HEK293 (cell line): Measurements from ENCODE around the gene IMMP2L.

Experiments used
- CTCF ChIA-PET: fragments of 350-600 bp; formaldehyde crosslinking; extraction: SDS; loops from one replicate; lab custom pipeline; 2021; ENCODE audit warnings: antibody characterized with exemption; lab: Yijun Ruan, JAX
- POLR2A ChIA-PET: fragments of 300-600 bp; formaldehyde crosslinking; extraction: SDS; loops from one replicate; lab custom pipeline; 2020; ENCODE audit warnings: antibody characterized with exemption, inconsistent platforms; lab: Yijun Ruan, JAX
- H3K27ac ChIP-seq: fragments of 200-500 bp; sonication (Bioruptor generic); 2 replicates; pipeline ENCODE4 v1.5.1; 2014; ENCODE audit warnings: low read depth, low read length, control low read depth, inconsistent platforms; ENCODE audit errors: extremely low read depth
- H3K36me3 ChIP-seq, 2 experiments: fragments of 200-500 bp in 1 of 2; sonication (Bioruptor generic) in 1 of 2; 1 replicate in 1 of 2; 2 replicates in 1 of 2; pipeline ENCODE4 v1.5.1; 2014 to 2017; ENCODE audit warnings: inconsistent platforms in 2 of 2, low read length in 2 of 2; ENCODE audit not compliant: control insufficient read depth in 2 of 2, insufficient read depth in 1 of 2
- H3K4me1 ChIP-seq: fragments of 200-500 bp; sonication (Bioruptor generic); 2 replicates; pipeline ENCODE4 v1.5.1; 2014; ENCODE audit warnings: mild to moderate bottlenecking, low read length, inconsistent platforms; ENCODE audit not compliant: control insufficient read depth, insufficient read depth
- H3K4me3 ChIP-seq: 2 replicates; pipeline ENCODE4 v1.5.1; 2011; ENCODE audit warnings: low read depth, mild to moderate bottlenecking, control low read depth, low read length, moderate library complexity
- H3K9me3 ChIP-seq: fragments of 200-500 bp; sonication (Bioruptor generic); 2 replicates; pipeline ENCODE4 v1.5.1; 2014; ENCODE audit warnings: low read depth, low read length, inconsistent platforms; ENCODE audit not compliant: control insufficient read depth, insufficient read depth
- SP3 ChIP-seq: fragments of 450-650 bp; formaldehyde crosslinking; IDR thresholded peaks from 2 replicates; pipeline ENCODE4 v1.5.1; 2016; ENCODE audit warnings: missing biosample characterization, missing genetic modification characterization
- ZFP3 ChIP-seq: fragments of 450-650 bp; formaldehyde crosslinking; IDR thresholded peaks from 2 replicates; pipeline ENCODE4 v1.5.1; 2016; ENCODE audit warnings: low read depth, missing biosample characterization, missing genetic modification characterization
- ZFP37 ChIP-seq: fragments of 450-650 bp; formaldehyde crosslinking; IDR thresholded peaks from 2 replicates; pipeline ENCODE4 v1.5.1; 2016; ENCODE audit warnings: missing biosample characterization, missing genetic modification characterization
- ZIC2 ChIP-seq: fragments of 450-650 bp; formaldehyde crosslinking; IDR thresholded peaks from 2 replicates; pipeline ENCODE4 v1.5.1; 2016; ENCODE audit warnings: missing biosample characterization, missing genetic modification characterization
- ZNF10 ChIP-seq: fragments of 450-650 bp; formaldehyde crosslinking; IDR thresholded peaks from 2 replicates; pipeline ENCODE4 v1.5.1; 2017; ENCODE audit warnings: missing biosample characterization, missing genetic modification characterization
- ZNF202 ChIP-seq: fragments of 450-650 bp; formaldehyde crosslinking; IDR thresholded peaks from 2 replicates; pipeline ENCODE4 v1.5.1; 2016; ENCODE audit warnings: missing biosample characterization, missing genetic modification characterization, borderline replicate concordance
- ZNF24 ChIP-seq: fragments of 450-650 bp; formaldehyde crosslinking; IDR thresholded peaks from 2 replicates; pipeline ENCODE4 v1.5.1; 2016; ENCODE audit warnings: missing biosample characterization, missing genetic modification characterization
- ZNF324 ChIP-seq: fragments of 450-650 bp; formaldehyde crosslinking; IDR thresholded peaks from 2 replicates; pipeline ENCODE4 v1.5.1; 2016; ENCODE audit warnings: missing biosample characterization, missing genetic modification characterization
- ZNF549 ChIP-seq: fragments of 450-650 bp; IDR thresholded peaks from 2 replicates; pipeline ENCODE4 v1.5.1; 2018; ENCODE audit warnings: missing biosample characterization, missing genetic modification characterization, mild to moderate bottlenecking, inconsistent platforms, moderate library complexity
- ZNF677 ChIP-seq: fragments of 450-650 bp; IDR thresholded peaks from 2 replicates; pipeline ENCODE4 v1.5.0; 2018; ENCODE audit warnings: missing biosample characterization, mild to moderate bottlenecking, missing genetic modification characterization, moderate library complexity
- ZNF777 ChIP-seq: fragments of 450-650 bp; formaldehyde crosslinking; IDR thresholded peaks from 2 replicates; pipeline ENCODE4 v1.5.1; 2017; ENCODE audit warnings: missing biosample characterization, missing genetic modification characterization, borderline replicate concordance
- ZNF843 ChIP-seq: fragments of 450-650 bp; formaldehyde crosslinking; IDR thresholded peaks from 2 replicates; pipeline ENCODE4 v1.5.1; 2016; ENCODE audit warnings: missing biosample characterization, missing genetic modification characterization
- TF ChIP-seq, protein P1 (sequence below): fragments of 450-650 bp; formaldehyde crosslinking; conservative IDR thresholded peaks from 2 replicates; pipeline ENCODE4 v1.5.1; 2016; ENCODE audit warnings: low read depth, missing biosample characterization, missing genetic modification characterization
- TF ChIP-seq, protein P2 (sequence below): fragments of 450-650 bp; formaldehyde crosslinking; IDR thresholded peaks from 2 replicates; pipeline ENCODE4 v1.5.1; 2017; ENCODE audit warnings: missing biosample characterization, missing genetic modification characterization
- TF ChIP-seq, protein P3 (sequence below): fragments of 450-650 bp; formaldehyde crosslinking; IDR thresholded peaks from 2 replicates; pipeline ENCODE4 v1.5.1; 2016; ENCODE audit warnings: missing biosample characterization, missing genetic modification characterization
- TF ChIP-seq, protein P4 (sequence below): fragments of 450-650 bp; IDR thresholded peaks from 2 replicates; pipeline ENCODE4 v1.5.1; 2018; ENCODE audit warnings: missing biosample characterization, missing genetic modification characterization

Gene IMMP2L

DNA sequence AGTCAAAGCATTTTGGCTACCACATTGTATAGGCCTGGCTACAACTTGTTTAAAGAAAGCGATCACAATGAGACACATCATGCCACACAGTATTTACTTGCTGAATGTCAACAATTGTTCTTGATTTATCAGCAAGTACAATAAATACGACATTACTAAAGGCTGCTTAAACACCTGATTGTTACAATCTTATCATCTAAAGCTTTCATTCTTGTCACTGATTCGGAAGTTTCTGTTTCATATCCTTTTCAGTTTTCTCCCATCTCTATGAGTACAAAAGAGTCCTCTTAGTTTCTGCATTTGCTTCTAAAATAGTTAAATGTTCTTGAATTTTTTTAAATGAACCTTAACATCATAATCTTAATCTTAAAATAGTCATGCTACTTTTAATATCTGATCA, 599.5 kb downstream of the IMMP2L start:
- TF ChIP-seq ZNF10 (tag by site-specific recombination) = no peak
- H3K27ac ChIP-seq = no peak overlapping the region
- no peak overlapping the region for H3K4me3 ChIP-seq
- no peaks in the 10 kb centered on the region for H3K9me3 ChIP-seq
- H3K4me1 ChIP-seq = no peaks in the 10 kb centered on the region
- POLR2A ChIA-PET = no interaction called here
- CTCF ChIA-PET = no interaction called here
- no peaks in the 10 kb centered on the region for H3K36me3 ChIP-seq

DNA sequence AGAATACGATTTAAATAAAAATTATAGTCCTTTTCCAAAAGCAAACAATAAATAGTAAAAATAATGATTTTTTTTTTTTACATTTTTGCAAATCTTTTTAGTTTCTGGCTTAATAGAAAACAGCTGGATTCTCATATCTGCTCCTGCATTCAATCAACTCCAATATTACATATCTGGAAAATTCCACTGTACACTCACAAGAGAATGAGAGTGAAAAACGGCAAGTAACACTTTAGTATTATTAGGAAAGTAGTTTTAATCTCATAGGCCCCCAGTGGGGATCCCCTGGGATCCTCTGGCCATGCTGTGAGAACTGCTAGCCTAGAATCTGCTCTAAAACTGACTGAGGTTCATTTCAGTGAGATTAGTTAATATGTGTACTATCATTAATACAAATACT, 599.9 kb downstream of the IMMP2L start:
- CTCF ChIA-PET = no interaction called here
- H3K4me1 ChIP-seq = no peaks in the 10 kb centered on the region
- H3K27ac ChIP-seq = no peak overlapping the region
- TF ChIP-seq ZNF24 (tag by site-specific recombination) = no peak
- no peak for TF ChIP-seq ZFP3 (tag by site-specific recombination)
- TF ChIP-seq, protein P1, sequence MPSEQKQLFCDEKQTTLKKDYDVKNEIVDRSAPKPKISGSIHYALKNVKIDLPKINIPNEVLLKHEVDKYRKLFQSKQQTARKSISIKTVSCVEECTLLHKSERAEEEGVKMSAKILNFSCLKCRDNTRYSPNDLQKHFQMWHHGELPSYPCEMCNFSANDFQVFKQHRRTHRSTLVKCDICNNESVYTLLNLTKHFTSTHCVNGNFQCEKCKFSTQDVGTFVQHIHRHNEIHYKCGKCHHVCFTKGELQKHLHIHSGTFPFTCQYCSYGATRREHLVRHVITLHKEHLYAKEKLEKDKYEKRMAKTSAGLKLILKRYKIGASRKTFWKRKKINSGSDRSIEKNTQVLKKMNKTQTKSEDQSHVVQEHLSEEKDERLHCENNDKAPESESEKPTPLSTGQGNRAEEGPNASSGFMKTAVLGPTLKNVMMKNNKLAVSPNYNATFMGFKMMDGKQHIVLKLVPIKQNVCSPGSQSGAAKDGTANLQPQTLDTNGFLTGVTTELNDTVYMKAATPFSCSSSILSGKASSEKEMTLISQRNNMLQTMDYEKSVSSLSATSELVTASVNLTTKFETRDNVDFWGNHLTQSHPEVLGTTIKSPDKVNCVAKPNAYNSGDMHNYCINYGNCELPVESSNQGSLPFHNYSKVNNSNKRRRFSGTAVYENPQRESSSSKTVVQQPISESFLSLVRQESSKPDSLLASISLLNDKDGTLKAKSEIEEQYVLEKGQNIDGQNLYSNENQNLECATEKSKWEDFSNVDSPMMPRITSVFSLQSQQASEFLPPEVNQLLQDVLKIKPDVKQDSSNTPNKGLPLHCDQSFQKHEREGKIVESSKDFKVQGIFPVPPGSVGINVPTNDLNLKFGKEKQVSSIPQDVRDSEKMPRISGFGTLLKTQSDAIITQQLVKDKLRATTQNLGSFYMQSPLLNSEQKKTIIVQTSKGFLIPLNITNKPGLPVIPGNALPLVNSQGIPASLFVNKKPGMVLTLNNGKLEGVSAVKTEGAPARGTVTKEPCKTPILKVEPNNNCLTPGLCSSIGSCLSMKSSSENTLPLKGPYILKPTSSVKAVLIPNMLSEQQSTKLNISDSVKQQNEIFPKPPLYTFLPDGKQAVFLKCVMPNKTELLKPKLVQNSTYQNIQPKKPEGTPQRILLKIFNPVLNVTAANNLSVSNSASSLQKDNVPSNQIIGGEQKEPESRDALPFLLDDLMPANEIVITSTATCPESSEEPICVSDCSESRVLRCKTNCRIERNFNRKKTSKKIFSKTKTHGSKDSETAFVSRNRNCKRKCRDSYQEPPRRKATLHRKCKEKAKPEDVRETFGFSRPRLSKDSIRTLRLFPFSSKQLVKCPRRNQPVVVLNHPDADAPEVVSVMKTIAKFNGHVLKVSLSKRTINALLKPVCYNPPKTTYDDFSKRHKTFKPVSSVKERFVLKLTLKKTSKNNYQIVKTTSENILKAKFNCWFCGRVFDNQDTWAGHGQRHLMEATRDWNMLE = no peak
- TF ChIP-seq, protein P2, sequence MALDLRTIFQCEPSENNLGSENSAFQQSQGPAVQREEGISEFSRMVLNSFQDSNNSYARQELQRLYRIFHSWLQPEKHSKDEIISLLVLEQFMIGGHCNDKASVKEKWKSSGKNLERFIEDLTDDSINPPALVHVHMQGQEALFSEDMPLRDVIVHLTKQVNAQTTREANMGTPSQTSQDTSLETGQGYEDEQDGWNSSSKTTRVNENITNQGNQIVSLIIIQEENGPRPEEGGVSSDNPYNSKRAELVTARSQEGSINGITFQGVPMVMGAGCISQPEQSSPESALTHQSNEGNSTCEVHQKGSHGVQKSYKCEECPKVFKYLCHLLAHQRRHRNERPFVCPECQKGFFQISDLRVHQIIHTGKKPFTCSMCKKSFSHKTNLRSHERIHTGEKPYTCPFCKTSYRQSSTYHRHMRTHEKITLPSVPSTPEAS = no peak
- no peak for TF ChIP-seq SP3 (tag by site-specific recombination)
- TF ChIP-seq ZNF202 (tag by site-specific recombination) = no peak
- TF ChIP-seq ZNF677 (tag by site-specific recombination) = no peak
- TF ChIP-seq ZNF549 (tag by site-specific recombination) = no peak
- no peak for TF ChIP-seq ZNF777 (tag by site-specific recombination)
- TF ChIP-seq, protein P3, sequence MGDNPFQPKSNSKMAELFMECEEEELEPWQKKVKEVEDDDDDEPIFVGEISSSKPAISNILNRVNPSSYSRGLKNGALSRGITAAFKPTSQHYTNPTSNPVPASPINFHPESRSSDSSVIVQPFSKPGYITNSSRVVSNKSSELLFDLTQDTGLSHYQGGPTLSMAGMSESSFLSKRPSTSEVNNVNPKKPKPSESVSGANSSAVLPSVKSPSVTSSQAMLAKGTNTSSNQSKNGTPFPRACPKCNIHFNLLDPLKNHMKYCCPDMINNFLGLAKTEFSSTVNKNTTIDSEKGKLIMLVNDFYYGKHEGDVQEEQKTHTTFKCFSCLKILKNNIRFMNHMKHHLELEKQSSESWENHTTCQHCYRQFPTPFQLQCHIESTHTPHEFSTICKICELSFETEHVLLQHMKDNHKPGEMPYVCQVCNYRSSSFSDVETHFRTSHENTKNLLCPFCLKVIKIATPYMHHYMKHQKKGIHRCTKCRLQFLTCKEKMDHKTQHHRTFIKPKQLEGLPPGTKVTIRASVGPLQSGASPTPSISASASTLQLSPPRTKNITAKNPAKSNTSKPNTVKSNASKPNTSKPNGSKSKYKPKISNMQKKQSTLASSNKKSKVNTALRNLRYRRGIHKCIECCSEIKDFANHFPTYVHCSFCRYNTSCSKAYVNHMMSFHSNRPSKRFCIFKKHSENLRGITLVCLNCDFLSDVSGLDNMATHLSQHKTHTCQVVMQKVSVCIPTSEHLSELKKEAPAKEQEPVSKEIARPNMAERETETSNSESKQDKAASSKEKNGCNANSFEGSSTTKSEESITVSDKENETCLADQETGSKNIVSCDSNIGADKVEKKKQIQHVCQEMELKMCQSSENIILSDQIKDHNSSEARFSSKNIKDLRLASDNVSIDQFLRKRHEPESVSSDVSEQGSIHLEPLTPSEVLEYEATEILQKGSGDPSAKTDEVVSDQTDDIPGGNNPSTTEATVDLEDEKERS = no peak
- TF ChIP-seq ZNF324 (tag by site-specific recombination) = no peak
- no peak for TF ChIP-seq ZNF843 (tag by site-specific recombination)
- TF ChIP-seq ZFP37 (tag by site-specific recombination) = no peak
- TF ChIP-seq, protein P4, sequence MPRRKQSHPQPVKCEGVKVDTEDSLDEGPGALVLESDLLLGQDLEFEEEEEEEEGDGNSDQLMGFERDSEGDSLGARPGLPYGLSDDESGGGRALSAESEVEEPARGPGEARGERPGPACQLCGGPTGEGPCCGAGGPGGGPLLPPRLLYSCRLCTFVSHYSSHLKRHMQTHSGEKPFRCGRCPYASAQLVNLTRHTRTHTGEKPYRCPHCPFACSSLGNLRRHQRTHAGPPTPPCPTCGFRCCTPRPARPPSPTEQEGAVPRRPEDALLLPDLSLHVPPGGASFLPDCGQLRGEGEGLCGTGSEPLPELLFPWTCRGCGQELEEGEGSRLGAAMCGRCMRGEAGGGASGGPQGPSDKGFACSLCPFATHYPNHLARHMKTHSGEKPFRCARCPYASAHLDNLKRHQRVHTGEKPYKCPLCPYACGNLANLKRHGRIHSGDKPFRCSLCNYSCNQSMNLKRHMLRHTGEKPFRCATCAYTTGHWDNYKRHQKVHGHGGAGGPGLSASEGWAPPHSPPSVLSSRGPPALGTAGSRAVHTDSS (tag by site-specific recombination) = no peak
- TF ChIP-seq ZIC2 (tag by site-specific recombination) = no peak
- no peaks in the 10 kb centered on the region for H3K36me3 ChIP-seq
- no peaks in the 10 kb centered on the region for H3K9me3 ChIP-seq
- POLR2A ChIA-PET = no interaction called here
- H3K4me3 ChIP-seq = no peak overlapping the region
